WTC11 (cell line): ENCODE results near the gene POLR3GL. TPM values are rescaled to one million over a fixed set of nuclear protein-coding genes. Genes with fewer than 3 reads are reported as not detected.

Source experiments
- ATAC-seq: fragments of 200-7000 bp; cut with Tn5 transposase; 2 replicates; pipeline ENCODE4 v1.10.0; 2021; ENCODE audit warnings: mild to moderate bottlenecking, moderate library complexity
- CTCF ChIA-PET: fragments of 300-600 bp; sonication (Branson Sonifier 250); formaldehyde crosslinking; loops from one replicate; lab custom pipeline; 2021; ENCODE audit warnings: antibody characterized with exemption; lab: Charles Lee
- POLR2A ChIA-PET: fragments of 350-600 bp; sonication (Branson Sonifier 250); formaldehyde crosslinking; loops from one replicate; lab custom pipeline; 2021; ENCODE audit warnings: antibody characterized with exemption; lab: Charles Lee
- DNase-seq: peaks from one replicate; pipeline ENCODE4 v3.0.0; 2021; ENCODE audit warnings: low spot score
- H3K27ac Mint-ChIP-seq: 2 replicates; pipeline ENCODE4 v1.8.0; 2021; ENCODE audit warnings: mixed read lengths
- H3K27me3 Mint-ChIP-seq: 2 replicates; pipeline ENCODE4 v1.8.0; 2021; ENCODE audit warnings: low read depth, mild to moderate bottlenecking, moderate library complexity, mixed read lengths
- H3K36me3 Mint-ChIP-seq: 2 replicates; pipeline ENCODE4 v1.8.0; 2021; ENCODE audit warnings: mixed read lengths
- H3K4me1 Mint-ChIP-seq: 2 replicates; pipeline ENCODE4 v1.8.0; 2022; ENCODE audit warnings: mixed read lengths
- H3K4me3 Mint-ChIP-seq: 2 replicates; pipeline ENCODE4 v1.8.0; 2021; ENCODE audit warnings: mild to moderate bottlenecking, moderate library complexity, mixed read lengths
- H3K9me3 Mint-ChIP-seq: 2 replicates; pipeline ENCODE4 v1.8.0; 2021; ENCODE audit warnings: mixed read lengths
- AFF4 ChIP-seq: sonication (generic); formaldehyde crosslinking; IDR thresholded peaks from 2 replicates; pipeline ENCODE4 v1.8.1; 2023; ENCODE audit warnings: mild to moderate bottlenecking, missing genetic modification reagents, borderline replicate concordance
- ATF2 ChIP-seq: sonication (generic); formaldehyde crosslinking; IDR thresholded peaks from 2 replicates; pipeline ENCODE4 v1.8.1; 2022; ENCODE audit warnings: low read depth, missing genetic modification reagents, borderline replicate concordance
- CDX4 ChIP-seq: fragments of 250-450 bp; sonication (Bioruptor Pico); IDR thresholded peaks from 2 replicates; pipeline ENCODE4 v1.9.0; 2021; ENCODE audit warnings: moderate library complexity, mild to moderate bottlenecking, inconsistent platforms, borderline replicate concordance
- E2F4 ChIP-seq: sonication (generic); formaldehyde crosslinking; IDR thresholded peaks from 2 replicates; pipeline ENCODE4 v1.8.1; 2022; ENCODE audit warnings: low read depth, mild to moderate bottlenecking, moderate library complexity, missing genetic modification reagents, borderline replicate concordance
- FOXJ3 ChIP-seq: sonication (generic); formaldehyde crosslinking; IDR thresholded peaks from 2 replicates; pipeline ENCODE4 v1.9.0; 2021; ENCODE audit warnings: missing genetic modification reagents, mild to moderate bottlenecking, borderline replicate concordance
- GABPB1 ChIP-seq: sonication (generic); formaldehyde crosslinking; IDR thresholded peaks from 2 replicates; pipeline ENCODE4 v1.8.1; 2023; ENCODE audit warnings: mild to moderate bottlenecking, missing genetic modification reagents
- KAT7 ChIP-seq: sonication (generic); formaldehyde crosslinking; IDR thresholded peaks from 2 replicates; pipeline ENCODE4 v1.8.1; 2023; ENCODE audit warnings: missing genetic modification reagents, mild to moderate bottlenecking, borderline replicate concordance
- MLX ChIP-seq: sonication (generic); formaldehyde crosslinking; IDR thresholded peaks from 2 replicates; pipeline ENCODE4 v1.8.1; 2023; ENCODE audit warnings: mild to moderate bottlenecking, missing genetic modification reagents, moderate library complexity
- NFYB ChIP-seq: sonication (generic); formaldehyde crosslinking; conservative IDR thresholded peaks from 2 replicates; pipeline ENCODE4 v1.8.0; 2022; ENCODE audit warnings: low read depth, missing genetic modification reagents
- NR1H2 ChIP-seq: sonication (generic); formaldehyde crosslinking; IDR thresholded peaks from 2 replicates; pipeline ENCODE4 v1.9.0; 2021; ENCODE audit warnings: mild to moderate bottlenecking, moderate library complexity, missing genetic modification reagents
- PRRX2 ChIP-seq: fragments of 250-450 bp; sonication (Bioruptor Pico); IDR thresholded peaks from 2 replicates; pipeline ENCODE4 v1.8.0; 2021; ENCODE audit warnings: mild to moderate bottlenecking
- RORB ChIP-seq: fragments of 250-450 bp; sonication (Bioruptor Pico); IDR thresholded peaks from 2 replicates; pipeline ENCODE4 v1.9.0; 2021; ENCODE audit warnings: mild to moderate bottlenecking
- SOX15 ChIP-seq: fragments of 250-450 bp; sonication (Bioruptor Pico); IDR thresholded peaks from 2 replicates; pipeline ENCODE4 v1.9.0; 2021; ENCODE audit warnings: mild to moderate bottlenecking
- TEAD4 ChIP-seq: sonication (generic); formaldehyde crosslinking; IDR thresholded peaks from 2 replicates; pipeline ENCODE4 v1.8.0; 2022; ENCODE audit warnings: mild to moderate bottlenecking, missing genetic modification reagents
- TP53 ChIP-seq: sonication (generic); formaldehyde crosslinking; IDR thresholded peaks from 2 replicates; pipeline ENCODE4 v1.8.1; 2023; ENCODE audit warnings: mild to moderate bottlenecking, missing genetic modification reagents
- USF1 ChIP-seq: sonication (generic); formaldehyde crosslinking; IDR thresholded peaks from 2 replicates; pipeline ENCODE4 v1.8.0; 2022; ENCODE audit warnings: mild to moderate bottlenecking, missing genetic modification reagents
- USF2 ChIP-seq: sonication (generic); formaldehyde crosslinking; IDR thresholded peaks from 2 replicates; pipeline ENCODE4 v1.8.1; 2023; ENCODE audit warnings: mild to moderate bottlenecking, missing genetic modification reagents, moderate library complexity
- ZBTB43 ChIP-seq: sonication (generic); formaldehyde crosslinking; IDR thresholded peaks from 2 replicates; pipeline ENCODE4 v1.8.1; 2023; ENCODE audit warnings: mild to moderate bottlenecking, missing genetic modification reagents
- ZNF121 ChIP-seq: sonication (generic); formaldehyde crosslinking; IDR thresholded peaks from 2 replicates; pipeline ENCODE4 v1.8.0; 2023; ENCODE audit warnings: missing genetic modification reagents
- ZNF138 ChIP-seq: sonication (generic); formaldehyde crosslinking; conservative IDR thresholded peaks from 2 replicates; pipeline ENCODE4 v1.8.1; 2022; ENCODE audit warnings: mild to moderate bottlenecking, moderate library complexity, missing genetic modification reagents
- ZNF232 ChIP-seq: sonication (generic); formaldehyde crosslinking; IDR thresholded peaks from 2 replicates; pipeline ENCODE4 v1.8.0; 2022; ENCODE audit warnings: mild to moderate bottlenecking, missing genetic modification reagents
- ZSCAN18 ChIP-seq: fragments of 250-450 bp; sonication (Bioruptor Pico); IDR thresholded peaks from 2 replicates; pipeline ENCODE4 v2.1.2; 2022; ENCODE audit warnings: mild to moderate bottlenecking, moderate library complexity
- total RNA-seq: library from RNA; stranded (reverse); gene quantifications from 3 replicates; pipeline ENCODE4 v1.2.3, GENCODE V29; 2021

The POLR3GL gene
- total RNA-seq, 1 experiment from 2014 or later: 3.8 TPM

GRCh38 chr1:145992958-145993617, 28.6 kb downstream of the POLR3GL start (continued):
- no peak for TF ChIP-seq E2F4 (CRISPR knock-in tag)
- TF ChIP-seq TEAD4 (CRISPR knock-in tag): no peak
- TF ChIP-seq ZSCAN18 (CRISPR knock-in tag): no peak
- no peak for TF ChIP-seq ZBTB43
- TF ChIP-seq, all 79 proteins: peak for 0

- no peak for TF ChIP-seq AFF4 (CRISPR knock-in tag)
- TF ChIP-seq KAT7 (CRISPR knock-in tag): no peak
- no peak for TF ChIP-seq ZNF232 (CRISPR knock-in tag)
- TF ChIP-seq MLX (CRISPR knock-in tag): no peak
- TF ChIP-seq PRRX2 (CRISPR knock-in tag): no peak
- no peak for TF ChIP-seq SOX15 (CRISPR knock-in tag)
- no peak for TF ChIP-seq GABPB1 (CRISPR knock-in tag)
- no peak for TF ChIP-seq USF2 (CRISPR knock-in tag)
- TF ChIP-seq USF1: no peak
- no peak for TF ChIP-seq TP53 (CRISPR knock-in tag)
- TF ChIP-seq FOXJ3 (CRISPR knock-in tag): no peak
- no peak for TF ChIP-seq NFYB (CRISPR knock-in tag)
- TF ChIP-seq NR1H2 (CRISPR knock-in tag): no peak
- TF ChIP-seq CDX4: no peak
- TF ChIP-seq RORB: no peak
- no peak for TF ChIP-seq ZNF138 (CRISPR knock-in tag)
- TF ChIP-seq ATF2 (CRISPR knock-in tag): no peak
- TF ChIP-seq ZNF121 (CRISPR knock-in tag): no peak
- Mint-ChIP-seq H3K27ac (peak overlapping the region; percentile 75), H3K4me3 (peak overlapping the region; percentile 98), H3K27me3 (no peaks in the 10 kb centered on the region), H3K9me3 (no peaks in the 10 kb centered on the region), H3K36me3 (peaks cover 41% of the 10 kb centered on the region), H3K4me1 (peaks cover 69% of the 10 kb centered on the region)
- ATAC-seq (no peak), DNase-seq (no peak)
- ChIA-PET CTCF (interaction anchor here (0.8 to 1.3 kb wide), 2 partner anchors 14 to 16 kb away, joined by 3 read pairs; no protein-coding TSS in a partner anchor), POLR2A (interaction anchor here (1.3 kb wide), 1 partner anchor 14 kb away, joined by 5 read pairs; no protein-coding TSS in a partner anchor)
Observed at GRCh38 chr1:145993618-145994390, 29.3 kb downstream of the POLR3GL start.
